Activated CD8-positive, alpha-beta memory T cell treated with anti-CD3 and anti-CD28 coated beads for 36 hours (primary cell): ENCODE measurements around the gene CTNNA2. TPM values are rescaled to one million over a fixed set of nuclear protein-coding genes. Genes with fewer than 3 reads are reported as not detected.
"Not testable (repeated sequence)": the region's sequence is repeated elsewhere in the genome, so short reads cannot be mapped to it uniquely, and the experiment has no call there.

Source experiments
- CTCF ChIA-PET: fragments of 350-600 bp; sonication (Branson Sonifier 250); formaldehyde crosslinking; loops from one replicate; lab custom pipeline; 2021; ENCODE audit warnings: antibody characterized with exemption; lab: Charles Lee
- POLR2A ChIA-PET: fragments of 350-600 bp; sonication (Branson Sonifier 250); formaldehyde crosslinking; loops from one replicate; lab custom pipeline; 2021; ENCODE audit warnings: antibody characterized with exemption; lab: Charles Lee
- total RNA-seq, 2 experiments: library from RNA; stranded (reverse); gene quantifications; one replicate each; pipeline ENCODE4 v1.2.3, GENCODE V29; 2021

Gene CTNNA2
- total RNA-seq, 2 experiments from 2014 or later: not detected

GRCh38 chr2:80091237-80091636 lies 578.4 kb downstream of the CTNNA2 start:
- POLR2A ChIA-PET: no interaction called here
- CTCF ChIA-PET: no interaction called here

DNA sequence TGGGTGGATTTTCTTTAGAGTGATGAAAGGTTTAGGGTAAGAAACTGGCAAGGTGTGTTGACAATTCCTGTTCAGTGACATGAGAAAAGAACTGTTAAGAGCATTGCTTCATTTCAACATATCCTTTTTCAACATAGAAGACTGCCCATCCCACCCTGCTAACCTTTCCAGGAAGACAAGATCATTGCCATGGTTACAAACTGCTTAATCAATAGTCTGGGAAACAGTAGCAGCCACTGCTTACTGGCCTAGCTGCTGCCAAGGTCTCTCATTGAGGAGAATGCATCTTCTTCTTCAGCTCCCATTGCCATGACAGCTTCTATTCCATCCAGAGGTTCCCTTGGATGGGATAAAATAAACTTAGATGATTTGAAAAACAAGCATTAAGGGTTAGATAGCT lies 579.6 kb downstream of the CTNNA2 start:
- CTCF ChIA-PET: no interaction called here
- POLR2A ChIA-PET: no interaction called here

DNA sequence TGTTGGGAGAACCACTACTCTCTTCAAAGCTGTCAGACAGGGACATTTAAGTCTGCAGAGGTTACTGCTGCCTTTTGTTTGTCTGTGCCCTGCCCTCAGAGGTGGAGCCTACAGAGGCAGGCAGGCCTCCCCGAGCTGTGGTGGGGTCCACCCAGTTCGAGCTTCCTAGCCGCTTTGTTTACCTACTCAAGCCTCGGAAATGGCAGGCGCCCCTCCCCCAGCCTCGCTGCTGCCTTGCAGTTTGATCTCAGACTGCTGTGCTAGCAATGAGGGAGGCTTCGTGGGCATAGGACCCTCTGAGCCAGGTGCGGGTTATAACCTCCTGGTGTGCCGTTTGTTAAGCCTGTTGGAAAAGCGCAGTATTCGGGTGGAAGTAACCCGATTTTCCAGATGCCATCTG lies 585.7 kb downstream of the CTNNA2 start:
- CTCF ChIA-PET, POLR2A ChIA-PET: not testable (repeated sequence)

GRCh38 chr2:80102026-80102425 lies 589.2 kb downstream of the CTNNA2 start:
- POLR2A ChIA-PET: no interaction called here
- CTCF ChIA-PET: no interaction called here

GRCh38 chr2:80105015-80105640 lies 592.3 kb downstream of the CTNNA2 start:
- POLR2A ChIA-PET: no interaction called here
- CTCF ChIA-PET: no interaction called here

GRCh38 chr2:80111185-80111584 lies 598.3 kb downstream of the CTNNA2 start:
- ChIA-PET POLR2A (no interaction called here), CTCF (no interaction called here)

DNA sequence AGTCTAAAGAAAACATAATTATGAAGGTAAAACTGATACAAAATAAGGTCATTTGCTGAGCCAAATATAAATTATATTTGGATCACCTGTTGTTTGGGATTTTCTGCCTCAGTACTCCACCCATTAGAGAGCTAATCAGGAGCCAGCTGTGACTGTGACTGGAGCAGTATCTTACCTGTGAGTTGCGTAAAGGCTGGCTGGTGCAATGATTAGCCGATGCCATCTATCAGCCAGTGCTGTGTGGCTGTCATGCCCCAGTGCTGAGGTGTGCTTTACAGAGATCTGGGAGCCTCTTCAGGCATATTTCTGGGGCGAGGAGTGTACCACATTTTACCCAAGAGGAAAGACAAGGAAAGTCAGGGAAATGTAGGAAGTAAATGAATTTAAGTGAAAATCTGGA lies 599.9 kb downstream of the CTNNA2 start:
- ChIA-PET POLR2A (no interaction called here), CTCF (no interaction called here)

GRCh38 chr2:80113399-80113798 lies 600.5 kb downstream of the CTNNA2 start:
- ChIA-PET POLR2A (no interaction called here), CTCF (no interaction called here)

- ChIA-PET POLR2A (no interaction called here), CTCF (no interaction called here)
These were observed 602.0 kb downstream of the CTNNA2 start for GRCh38 chr2:80114812-80115211.

DNA sequence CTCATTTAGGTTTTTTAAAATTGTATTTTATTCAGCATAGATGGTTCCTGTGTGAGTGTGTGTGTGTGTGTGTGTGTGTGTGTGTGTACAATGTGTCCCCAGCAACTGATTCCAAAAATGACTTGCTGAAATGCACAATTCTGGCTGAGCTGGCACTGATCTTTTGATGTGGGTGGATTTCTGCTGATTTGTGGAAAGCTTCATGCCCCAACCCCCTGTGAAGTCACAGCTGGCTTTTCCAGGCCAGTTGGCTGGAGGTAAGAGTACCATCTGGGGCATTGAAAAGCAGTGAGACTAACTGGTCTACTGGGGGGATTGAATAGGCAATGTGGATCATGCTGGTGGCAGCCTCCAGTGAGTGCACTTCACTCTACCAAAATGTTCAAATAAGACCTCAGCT lies 604.5 kb downstream of the CTNNA2 start:
- ChIA-PET CTCF (no interaction called here), POLR2A (no interaction called here)

DNA sequence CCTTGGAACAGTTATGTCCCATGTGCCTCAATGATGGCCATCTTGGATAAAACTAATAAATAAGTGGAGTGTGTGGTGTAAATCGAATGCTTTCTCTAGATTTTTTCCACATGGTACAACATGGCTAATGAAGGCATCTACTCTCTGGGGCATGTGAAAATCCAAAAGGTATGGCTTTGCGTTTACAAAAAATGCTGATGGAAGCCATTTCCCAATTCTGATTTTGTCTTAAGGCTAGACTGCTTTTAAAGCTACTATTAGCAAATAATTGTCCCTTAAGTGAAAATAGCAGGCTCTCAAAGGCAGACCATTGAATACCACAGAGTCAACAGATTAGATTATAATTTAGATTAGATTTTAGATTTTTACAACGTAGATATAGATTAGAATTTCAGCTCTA lies 608.0 kb downstream of the CTNNA2 start:
- ChIA-PET CTCF (no interaction called here), POLR2A (no interaction called here)

GRCh38 chr2:80122675-80123074 lies 609.8 kb downstream of the CTNNA2 start:
- ChIA-PET POLR2A (no interaction called here), CTCF (no interaction called here)

- CTCF ChIA-PET: no interaction called here
- POLR2A ChIA-PET: no interaction called here
These were observed 613.8 kb downstream of the CTNNA2 start for GRCh38 chr2:80126596-80127189.

DNA sequence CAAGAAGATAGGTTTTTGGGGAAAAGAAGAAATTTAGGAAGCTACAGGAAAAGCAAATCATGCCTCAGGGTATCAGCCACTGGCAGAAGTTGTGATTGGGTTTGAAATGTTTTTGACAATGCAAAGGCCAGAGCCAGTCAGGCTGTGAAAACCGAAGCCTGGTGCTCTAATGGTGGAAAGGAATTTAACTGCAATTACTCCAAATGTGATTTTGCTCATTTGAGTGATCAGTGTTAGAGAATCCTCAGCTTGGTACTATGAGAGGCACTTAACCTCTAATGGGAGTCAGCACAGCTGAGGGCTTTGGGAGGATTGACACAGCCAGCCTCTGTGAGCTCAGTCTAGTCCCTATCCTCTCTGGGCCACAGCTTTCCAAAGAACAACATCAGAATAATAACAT lies 615.2 kb downstream of the CTNNA2 start:
- POLR2A ChIA-PET: no interaction called here
- CTCF ChIA-PET: no interaction called here

DNA sequence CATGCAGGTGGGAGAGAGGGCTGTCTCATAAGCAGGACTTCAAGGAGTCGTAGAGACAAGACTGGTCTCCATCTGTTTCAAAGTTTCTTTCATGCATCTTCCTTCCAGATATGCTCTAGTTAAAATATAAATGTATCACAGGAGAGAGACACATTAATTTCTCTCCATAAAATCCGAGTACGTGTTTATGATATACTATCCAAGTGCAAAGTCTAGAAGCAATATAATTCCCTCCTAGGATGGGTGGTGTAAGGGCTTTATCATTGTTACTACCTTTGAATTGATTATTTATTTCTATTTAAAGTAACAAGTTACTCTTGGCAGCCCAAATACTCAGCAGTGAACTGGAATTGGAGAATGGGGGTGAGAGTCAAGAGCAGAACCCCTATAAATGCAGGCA lies 619.4 kb downstream of the CTNNA2 start:
- ChIA-PET CTCF (no interaction called here), POLR2A (no interaction called here)

DNA sequence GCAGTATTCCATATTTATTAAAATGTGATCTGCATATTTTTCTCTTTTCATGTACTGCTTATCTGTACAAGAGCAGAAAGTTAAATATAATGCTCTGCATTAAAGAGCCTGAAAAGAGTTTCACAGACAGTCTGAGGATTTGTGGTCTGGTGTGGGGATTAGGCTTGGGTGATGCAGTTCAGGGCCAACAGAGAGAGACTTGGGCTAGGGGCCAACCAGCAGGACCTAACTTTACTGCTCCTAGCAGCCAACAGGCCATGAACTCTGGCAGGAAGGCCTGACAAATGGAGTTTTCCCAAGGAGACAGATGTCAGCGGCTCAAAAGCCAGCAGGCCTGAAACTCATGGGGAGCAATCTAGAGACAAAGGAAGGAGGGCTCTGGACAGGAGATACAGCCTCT lies 622.1 kb downstream of the CTNNA2 start:
- POLR2A ChIA-PET: no interaction called here
- CTCF ChIA-PET: no interaction called here

DNA sequence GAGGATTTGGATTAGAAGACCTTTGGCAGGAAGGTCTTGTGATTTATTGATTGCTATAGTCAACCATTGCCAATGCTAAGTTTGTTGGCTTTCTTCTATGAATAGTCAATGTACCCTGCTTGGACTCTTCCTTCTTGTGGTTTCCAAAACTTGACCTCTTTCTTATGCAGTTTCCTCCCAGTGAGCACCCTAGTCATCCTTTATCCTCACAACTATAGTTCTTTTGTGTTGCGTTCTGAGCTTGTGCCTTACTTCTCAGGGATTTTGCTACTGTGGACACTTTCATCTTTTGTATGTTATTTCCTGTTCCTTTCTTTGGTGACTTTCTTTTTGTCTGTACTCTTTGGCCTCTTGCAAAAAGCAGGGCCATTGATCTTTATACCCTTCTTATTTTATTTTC lies 623.5 kb downstream of the CTNNA2 start:
- ChIA-PET CTCF (no interaction called here), POLR2A (no interaction called here)

GRCh38 chr2:80139001-80139400 lies 626.1 kb downstream of the CTNNA2 start:
- ChIA-PET POLR2A (no interaction called here), CTCF (no interaction called here)

DNA sequence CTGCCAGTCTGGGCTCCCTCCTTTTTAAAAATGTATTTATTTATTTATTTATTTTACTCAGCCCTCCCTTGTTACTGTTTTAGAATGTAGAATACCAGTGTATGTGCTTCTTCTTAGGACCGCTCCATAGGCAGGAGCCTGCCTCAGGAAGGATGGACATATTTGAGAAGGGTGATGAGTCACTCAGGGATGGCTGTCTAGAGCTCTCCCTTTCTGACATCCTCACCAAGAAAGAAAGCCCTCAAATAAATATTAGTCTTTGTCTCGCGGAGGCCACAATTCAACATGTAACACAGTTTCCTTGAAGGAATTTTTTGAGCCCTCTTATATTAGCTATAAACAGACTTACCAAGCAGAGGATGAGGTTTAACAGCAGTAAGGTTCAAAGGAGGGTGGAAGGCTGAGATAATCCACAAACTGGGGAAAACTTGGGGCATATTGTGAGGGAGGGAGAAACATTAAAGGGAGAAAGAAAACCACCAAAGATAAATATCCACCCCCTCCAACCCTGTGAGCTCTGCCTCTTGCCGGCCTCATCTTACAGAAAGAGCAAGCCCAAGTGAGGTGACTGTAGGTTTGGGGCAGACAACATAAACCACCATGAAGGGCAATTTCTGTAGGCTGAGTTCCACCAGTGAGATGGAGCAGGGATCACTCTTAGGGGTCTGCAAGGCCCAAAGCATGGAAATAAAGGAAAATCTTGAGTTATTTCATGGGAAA lies 628.3 kb downstream of the CTNNA2 start:
- CTCF ChIA-PET: no interaction called here
- POLR2A ChIA-PET: no interaction called here

DNA sequence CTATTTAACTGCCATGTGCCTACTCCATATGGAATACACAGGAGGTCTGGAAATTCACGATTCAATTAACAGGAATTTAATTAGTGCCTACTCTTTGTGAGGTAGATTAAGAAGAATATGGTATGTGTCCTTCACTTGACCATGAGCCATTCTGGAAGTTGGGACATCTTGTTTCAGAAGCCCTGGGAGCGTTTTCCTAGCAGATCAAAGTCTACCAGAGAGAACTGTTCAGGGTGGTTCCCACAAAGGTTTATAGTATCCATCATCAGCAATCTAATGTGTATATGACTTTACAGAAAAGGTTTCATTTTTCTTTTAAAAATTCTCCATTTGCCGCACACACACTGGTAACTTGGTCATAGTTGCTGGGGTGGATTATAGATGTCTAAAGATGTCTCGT lies 632.6 kb downstream of the CTNNA2 start:
- ChIA-PET POLR2A (no interaction called here), CTCF (no interaction called here)

DNA sequence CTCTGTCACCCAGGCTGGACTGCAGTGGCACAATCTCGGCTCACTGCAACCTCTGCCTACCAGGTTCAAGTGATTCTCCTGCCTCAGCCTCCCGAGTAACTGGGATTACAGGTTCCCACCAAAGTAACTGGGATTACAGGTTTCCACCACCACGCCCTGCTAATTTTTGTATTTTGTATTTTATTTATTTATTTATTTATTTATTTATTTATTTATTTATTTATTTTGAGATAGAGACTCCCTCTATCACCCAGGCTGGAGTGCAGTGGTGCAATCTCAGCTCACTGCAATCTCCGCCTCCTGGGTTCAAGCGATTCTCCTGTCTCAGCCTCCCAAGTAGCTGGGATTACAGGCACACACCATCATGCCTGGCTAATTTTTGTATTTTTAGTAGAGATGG lies 633.9 kb downstream of the CTNNA2 start:
- POLR2A ChIA-PET, CTCF ChIA-PET: not testable (repeated sequence)
